ENCODE measurements around the gene ZNF438.

The ZNF438 gene

GRCh38 chr10:31073211-31073610 is 41.5 kb upstream of the ZNF438 start:
- no peak overlapping the region for H3K27ac ChIP-seq
- TF ChIP-seq, protein P1, sequence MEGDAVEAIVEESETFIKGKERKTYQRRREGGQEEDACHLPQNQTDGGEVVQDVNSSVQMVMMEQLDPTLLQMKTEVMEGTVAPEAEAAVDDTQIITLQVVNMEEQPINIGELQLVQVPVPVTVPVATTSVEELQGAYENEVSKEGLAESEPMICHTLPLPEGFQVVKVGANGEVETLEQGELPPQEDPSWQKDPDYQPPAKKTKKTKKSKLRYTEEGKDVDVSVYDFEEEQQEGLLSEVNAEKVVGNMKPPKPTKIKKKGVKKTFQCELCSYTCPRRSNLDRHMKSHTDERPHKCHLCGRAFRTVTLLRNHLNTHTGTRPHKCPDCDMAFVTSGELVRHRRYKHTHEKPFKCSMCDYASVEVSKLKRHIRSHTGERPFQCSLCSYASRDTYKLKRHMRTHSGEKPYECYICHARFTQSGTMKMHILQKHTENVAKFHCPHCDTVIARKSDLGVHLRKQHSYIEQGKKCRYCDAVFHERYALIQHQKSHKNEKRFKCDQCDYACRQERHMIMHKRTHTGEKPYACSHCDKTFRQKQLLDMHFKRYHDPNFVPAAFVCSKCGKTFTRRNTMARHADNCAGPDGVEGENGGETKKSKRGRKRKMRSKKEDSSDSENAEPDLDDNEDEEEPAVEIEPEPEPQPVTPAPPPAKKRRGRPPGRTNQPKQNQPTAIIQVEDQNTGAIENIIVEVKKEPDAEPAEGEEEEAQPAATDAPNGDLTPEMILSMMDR (conservative IDR thresholded peaks at IDR 0.05) = no peak
- no peak for TF ChIP-seq ZFX (IDR thresholded peaks at IDR 0.05)

GRCh38 chr10:31072451-31072850 is 40.8 kb upstream of the ZNF438 start:
- TF ChIP-seq, protein P1 (conservative IDR thresholded peaks at IDR 0.05) = no peak
- no peak for TF ChIP-seq ZFX (IDR thresholded peaks at IDR 0.05)
- no peak overlapping the region for H3K27ac ChIP-seq

- TF ChIP-seq, protein P1 (conservative IDR thresholded peaks at IDR 0.05) = no peak
- no peak for TF ChIP-seq ZFX (IDR thresholded peaks at IDR 0.05)
- H3K27ac ChIP-seq = no peak overlapping the region
Observed at GRCh38 chr10:31071232-31072005, 39.8 kb upstream of the ZNF438 start.

DNA sequence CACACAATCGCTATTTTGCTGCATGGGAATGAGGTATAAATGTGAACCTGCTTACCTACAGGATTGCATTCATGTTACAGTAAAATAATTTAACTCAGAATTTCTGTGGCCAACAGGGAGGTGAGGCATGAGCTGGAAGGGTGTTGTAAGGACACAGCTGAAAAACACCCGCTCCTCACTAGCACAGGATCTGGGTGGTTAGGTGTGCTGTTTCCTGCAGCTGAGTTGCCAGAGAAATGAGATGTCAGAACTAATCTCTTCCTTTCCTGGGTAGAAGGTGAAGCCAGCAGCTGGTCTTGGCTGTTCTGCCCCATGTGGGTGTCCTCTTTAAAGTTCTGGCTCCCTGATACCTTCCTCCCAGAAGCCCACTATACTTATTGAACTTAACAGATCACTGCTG is 39.0 kb upstream of the ZNF438 start:
- TF ChIP-seq ZFX (IDR thresholded peaks at IDR 0.05) = no peak
- TF ChIP-seq, protein P1 (conservative IDR thresholded peaks at IDR 0.05) = no peak
- H3K27ac ChIP-seq = no peak overlapping the region

- TF ChIP-seq ZFX (IDR thresholded peaks at IDR 0.05) = no peak
- TF ChIP-seq, protein P1 (conservative IDR thresholded peaks at IDR 0.05) = no peak
- H3K27ac ChIP-seq = no peak overlapping the region
Observed at GRCh38 chr10:31070025-31070424, 38.4 kb upstream of the ZNF438 start.

DNA sequence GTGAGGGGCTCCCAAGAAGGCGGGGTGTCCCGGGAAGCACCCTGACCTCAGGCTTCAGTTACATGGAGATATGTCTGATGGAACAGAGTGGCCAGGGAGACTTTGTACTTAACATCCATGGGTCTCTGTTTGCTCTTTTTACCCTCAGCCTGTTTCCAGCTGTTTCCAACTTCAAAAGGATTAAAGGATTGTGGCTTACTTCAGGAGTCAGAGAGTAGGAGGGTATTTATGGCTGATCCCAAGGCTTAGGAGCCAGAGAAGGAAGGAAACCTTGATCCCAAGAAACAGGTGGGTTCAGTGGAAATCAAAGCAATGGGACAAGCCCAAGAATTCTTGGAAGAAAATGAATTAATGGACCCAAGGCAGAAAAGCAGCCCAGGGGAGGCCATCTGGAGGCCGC is 37.7 kb upstream of the ZNF438 start:
- no peak overlapping the region for H3K27ac ChIP-seq
- TF ChIP-seq, protein P1 (conservative IDR thresholded peaks at IDR 0.05) = no peak
- no peak for TF ChIP-seq ZFX (IDR thresholded peaks at IDR 0.05)

- no peak overlapping the region for H3K27ac ChIP-seq
- TF ChIP-seq, protein P1 (conservative IDR thresholded peaks at IDR 0.05) = no peak
- no peak for TF ChIP-seq ZFX (IDR thresholded peaks at IDR 0.05)
Observed at GRCh38 chr10:31064348-31064747, 32.7 kb upstream of the ZNF438 start.
